CMK (cell line): ENCODE results near the gene AFTPH.

ENCODE experiments used
- DNase-seq: peaks from one replicate; pipeline ENCODE4 v3.0.0-alpha.2; 2010; ENCODE audit warnings: low read depth

The AFTPH gene

DNA sequence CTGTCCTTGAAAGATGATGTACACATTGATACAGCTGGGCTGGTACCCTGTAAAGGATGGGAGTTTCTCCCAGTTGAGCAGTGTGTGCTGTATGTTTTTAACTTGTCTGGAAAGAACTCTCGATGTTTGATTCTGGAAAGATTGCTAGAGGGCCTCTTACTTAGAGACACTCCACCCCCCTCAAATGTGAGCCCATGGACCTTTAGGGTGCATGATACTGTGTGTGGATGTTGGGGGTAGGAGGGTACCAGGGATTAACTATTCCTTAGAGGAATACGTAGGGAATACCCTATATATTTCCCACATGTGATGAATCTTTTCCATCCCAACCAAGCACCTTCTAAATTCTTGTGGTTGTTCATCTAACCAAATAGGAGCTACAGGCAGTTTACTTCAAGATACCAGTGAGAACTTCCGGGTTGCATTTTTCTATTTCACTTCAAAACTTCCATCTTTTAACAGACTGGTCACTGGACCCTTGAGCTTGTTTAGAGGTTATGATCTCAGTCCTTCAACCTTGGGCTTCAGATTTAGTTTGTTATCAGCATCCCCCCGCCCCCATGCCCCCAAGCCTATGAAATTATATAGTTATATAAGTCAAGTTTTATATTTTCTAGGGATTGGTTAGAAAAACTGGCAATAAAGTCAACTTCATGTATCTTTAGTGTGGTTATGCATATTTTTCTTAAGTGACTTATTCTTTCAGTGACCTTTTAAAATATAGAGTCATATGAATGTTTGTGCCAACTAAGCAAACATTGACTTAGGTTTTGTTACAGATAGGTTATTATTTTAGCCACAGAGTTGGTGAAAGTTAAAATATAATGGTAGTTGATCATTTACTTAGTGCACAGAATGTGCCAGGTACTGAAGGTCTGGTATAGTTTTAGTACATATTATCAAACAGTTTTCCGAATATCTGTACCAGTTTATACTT lies 18.2 kb downstream of the AFTPH start:
- no peak for DNase-seq

DNA sequence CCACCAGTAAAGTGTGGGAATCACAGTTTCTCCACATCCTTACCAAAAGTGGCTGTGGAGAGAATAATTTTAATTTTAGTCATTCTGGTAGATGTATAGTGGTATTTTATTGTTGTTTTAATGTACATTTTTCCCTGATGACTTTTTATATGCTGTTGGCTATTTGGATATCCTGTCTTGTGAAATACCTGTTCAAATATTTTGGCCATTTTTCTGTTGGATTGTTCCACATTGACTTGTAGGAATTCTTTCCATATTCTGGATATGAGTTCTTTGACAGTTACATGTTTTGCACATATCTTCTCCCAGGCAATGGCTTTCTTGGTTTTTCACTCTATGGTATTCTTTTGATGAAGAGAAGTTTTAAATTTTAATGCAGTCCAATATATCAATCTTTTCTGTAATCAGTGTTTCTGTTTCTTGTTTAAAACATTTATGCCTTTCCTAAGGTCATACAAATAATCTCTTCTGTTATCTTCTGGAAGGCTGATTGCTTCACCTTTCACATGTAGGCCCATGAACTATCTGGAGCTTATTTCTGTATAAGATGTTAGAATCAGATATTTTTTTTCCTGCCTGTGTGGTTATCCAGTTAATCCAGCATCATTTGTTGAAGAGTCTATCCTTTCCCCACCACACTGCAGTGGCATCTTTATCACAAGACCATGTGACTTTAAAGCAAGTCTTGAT lies 19.0 kb downstream of the AFTPH start:
- DNase-seq, result no peak

- DNase-seq, result no peak
These were observed 24.6 kb downstream of the AFTPH start for GRCh38 chr2:64548761-64549160.

GRCh38 chr2:64550042-64550441 lies 25.9 kb downstream of the AFTPH start:
- no peak for DNase-seq

- no peak for DNase-seq
These were observed 27.7 kb downstream of the AFTPH start for GRCh38 chr2:64551851-64552250.

DNA sequence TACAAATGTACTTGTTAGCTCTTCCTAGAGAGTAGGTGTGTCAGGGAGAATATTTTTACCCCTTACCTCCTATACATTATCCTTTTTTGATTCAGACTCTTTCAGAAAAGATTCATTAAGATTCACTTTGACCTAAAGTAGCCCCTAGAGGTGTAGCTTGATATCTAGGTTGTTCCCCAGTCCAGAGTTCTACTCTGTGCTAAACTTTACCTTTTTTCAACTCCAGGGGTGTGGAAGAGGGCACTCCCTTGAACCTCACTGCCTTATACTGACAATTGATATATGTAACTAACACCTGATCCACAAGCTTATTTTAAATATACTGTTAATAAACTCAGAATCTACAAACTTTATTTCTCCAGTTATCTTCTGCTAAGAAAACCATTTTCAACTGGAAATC lies 30.0 kb downstream of the AFTPH start:
- no peak for DNase-seq

DNA sequence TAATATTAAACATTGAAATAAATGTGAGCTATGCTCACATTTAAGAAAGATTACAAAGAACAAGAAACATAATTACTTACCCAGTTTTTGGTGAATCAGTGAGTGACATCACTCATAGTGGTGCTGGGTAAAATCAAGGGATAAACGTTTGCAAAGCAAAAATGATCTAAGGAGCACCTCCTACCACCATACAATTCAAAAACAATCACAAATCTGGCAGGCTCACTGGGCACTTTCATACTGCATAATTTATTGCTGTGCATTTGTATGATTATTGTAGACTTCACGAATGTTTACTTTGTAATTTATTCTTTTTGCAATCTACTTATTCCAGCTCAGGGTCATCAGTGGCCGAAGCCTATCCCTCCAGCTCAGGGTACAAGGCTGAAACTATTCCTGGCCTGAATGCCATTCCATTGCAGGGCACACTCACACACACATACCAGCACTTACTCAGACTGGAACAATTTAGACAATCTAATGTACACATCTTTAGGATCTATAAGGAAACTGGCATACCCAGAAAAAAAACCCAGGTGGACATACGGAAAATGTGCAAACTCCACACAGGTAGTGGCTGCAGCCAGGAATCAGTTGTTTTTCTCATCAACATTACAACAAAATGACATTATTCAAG lies 34.4 kb downstream of the AFTPH start:
- no peak for DNase-seq

- DNase-seq, result no peak
These were observed 38.1 kb downstream of the AFTPH start for GRCh38 chr2:64562148-64562784.

GRCh38 chr2:64563436-64563938 lies 39.4 kb downstream of the AFTPH start:
- DNase-seq, result no peak

- no peak for DNase-seq
These were observed 42.0 kb downstream of the AFTPH start for GRCh38 chr2:64565949-64566710.

DNA sequence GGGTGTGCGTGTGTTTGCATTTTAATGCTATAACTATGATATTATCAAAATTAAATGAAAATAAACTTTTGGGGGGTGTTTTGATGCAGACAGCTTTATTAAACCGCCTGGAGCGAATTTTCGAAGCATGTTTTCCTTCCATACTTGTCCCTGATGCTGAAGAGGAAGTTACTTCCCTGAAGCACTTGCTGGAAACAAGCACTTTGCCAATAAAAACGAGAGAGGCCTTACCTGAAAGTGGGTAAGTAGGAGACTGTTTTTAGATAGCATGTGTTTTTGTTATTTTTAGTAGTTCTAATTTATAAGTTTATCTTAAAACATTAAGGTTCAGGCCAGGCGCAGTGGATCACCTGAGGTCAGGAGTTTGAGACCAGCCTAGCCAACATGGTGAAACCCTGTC lies 43.3 kb downstream of the AFTPH start:
- no peak for DNase-seq

- DNase-seq, result no peak
These were observed 44.7 kb downstream of the AFTPH start for GRCh38 chr2:64568836-64569235.

DNA sequence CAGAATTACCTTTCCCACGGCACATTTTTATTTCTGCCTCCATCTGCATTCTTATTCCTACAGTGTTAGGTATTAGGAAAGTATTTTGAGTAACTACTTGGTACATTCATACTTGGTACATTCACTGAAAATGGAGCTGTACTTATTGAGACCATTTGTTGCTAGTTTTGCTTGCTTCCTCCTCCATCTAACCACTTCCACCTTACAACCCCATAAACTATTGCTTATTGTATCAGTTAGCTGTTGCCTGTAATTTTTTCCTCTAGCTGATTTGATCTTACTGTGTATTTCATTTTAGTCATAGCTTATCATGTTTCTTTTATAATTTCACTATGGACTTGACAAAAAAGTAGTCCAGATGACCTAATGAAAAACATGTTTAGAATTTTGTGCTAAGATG lies 50.7 kb downstream of the AFTPH start:
- no peak for DNase-seq

- no peak for DNase-seq
These were observed 56.9 kb downstream of the AFTPH start for GRCh38 chr2:64581018-64581417.

- DNase-seq, result no peak
These were observed 57.8 kb downstream of the AFTPH start for GRCh38 chr2:64581777-64582539.

DNA sequence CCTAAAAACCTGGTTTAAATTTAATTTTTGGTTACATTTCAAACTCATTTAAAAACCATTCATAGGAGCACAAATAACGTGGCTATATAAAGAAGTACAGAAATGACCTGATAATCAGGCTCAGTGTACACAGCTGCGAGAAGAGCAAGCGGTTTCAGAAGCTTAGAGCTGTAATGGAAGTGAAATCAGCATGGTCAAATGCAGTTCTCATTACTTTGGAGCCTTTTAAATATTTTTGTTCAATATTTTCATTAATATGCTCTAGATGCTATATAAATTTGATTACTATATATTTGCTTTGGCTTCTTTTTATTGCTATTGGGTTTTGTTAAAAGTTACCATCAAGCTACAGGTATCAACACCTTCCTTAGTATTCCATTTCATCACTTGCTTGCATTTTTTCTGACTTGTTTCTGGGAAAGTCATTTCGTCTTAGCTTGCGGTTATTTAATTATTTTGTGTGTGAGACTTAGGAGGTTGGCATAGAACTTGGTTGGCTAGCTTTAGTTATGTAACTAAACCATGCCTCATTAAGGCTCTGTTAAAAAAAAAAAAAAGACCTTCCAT lies 58.7 kb downstream of the AFTPH start:
- DNase-seq, result no peak

DNA sequence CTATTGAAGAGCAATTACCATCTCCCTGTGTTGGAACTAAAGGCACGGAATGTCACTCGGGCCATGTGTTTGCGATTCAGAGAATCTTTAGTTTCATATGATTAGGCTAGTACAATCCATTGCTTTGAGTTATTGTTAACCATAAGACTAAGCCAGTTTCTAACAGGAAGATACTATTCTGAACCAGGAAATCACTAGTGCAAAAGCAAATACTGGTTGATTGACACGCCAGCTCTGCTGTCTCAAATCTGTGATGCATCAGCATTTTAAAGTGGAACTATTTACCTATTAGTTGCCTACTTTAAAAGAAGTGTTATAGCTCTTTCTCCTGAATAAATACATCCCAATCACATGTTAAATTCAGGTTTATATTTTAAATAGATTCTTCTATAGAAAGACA lies 61.9 kb downstream of the AFTPH start:
- DNase-seq, result no peak

DNA sequence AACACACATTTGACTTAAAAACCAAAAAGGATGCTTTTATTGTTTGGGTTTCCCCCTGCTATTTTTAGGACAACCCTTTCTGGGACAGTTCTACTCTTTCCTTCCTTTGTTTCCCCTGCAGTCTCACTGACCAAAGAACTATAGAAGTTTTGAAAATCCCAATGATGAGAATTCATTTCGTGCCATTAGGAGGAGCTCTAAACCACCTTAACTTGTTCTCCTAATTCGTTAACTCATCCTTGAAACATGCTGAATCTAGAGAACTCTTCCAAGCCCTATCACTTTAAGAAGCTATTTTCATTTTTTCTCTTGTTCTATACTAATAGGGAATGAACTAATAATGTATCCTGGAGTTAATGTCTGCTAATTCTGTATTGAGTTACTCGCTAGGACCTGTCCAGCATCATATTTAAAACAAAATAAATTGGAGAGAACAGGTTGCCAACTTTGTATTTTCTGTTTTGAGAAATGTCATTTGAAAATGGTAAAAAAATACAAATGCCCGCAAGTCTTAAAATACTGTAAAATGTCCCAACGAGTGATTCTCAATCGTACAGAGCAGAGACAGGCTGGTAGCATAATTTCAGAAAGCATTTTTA lies 62.9 kb downstream of the AFTPH start:
- DNase-seq, result no peak

DNA sequence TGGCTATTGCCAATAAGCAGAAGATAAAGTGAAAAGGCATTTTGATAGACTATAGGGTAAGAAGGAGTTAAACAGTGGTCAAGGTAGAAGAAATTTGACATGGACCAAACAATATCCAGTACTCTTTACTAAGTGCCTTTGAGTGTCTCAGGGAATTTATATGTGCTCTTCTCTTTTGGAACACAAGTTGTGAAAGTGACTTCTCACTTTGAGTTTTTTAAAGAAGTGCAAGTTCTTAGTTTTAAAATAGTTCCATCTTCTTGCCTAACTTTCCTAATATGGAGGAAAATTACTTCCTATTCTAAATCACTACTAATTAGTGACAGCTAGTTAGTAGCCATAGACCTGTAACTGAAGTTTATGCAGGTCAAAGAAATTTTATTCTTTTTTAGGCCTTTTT lies 63.4 kb downstream of the AFTPH start:
- DNase-seq, result no peak

- DNase-seq, result no peak
These were observed 67.1 kb downstream of the AFTPH start for GRCh38 chr2:64591188-64591587.
